Progenitor cell of endocrine pancreas (in vitro differentiated cells): Measurements from ENCODE around the gene COL11A2. TPM values are rescaled to one million over a fixed set of nuclear protein-coding genes. Genes with fewer than 3 reads are reported as not detected.

ENCODE experiments used
- DNase-seq: peaks from one replicate; pipeline ENCODE4 v3.0.0; 2021; ENCODE audit warnings: low spot score; ENCODE audit not compliant: unreplicated experiment
- H3K27ac Mint-ChIP-seq: 2 replicates; pipeline ENCODE4 v1.8.0; 2021; ENCODE audit warnings: mild to moderate bottlenecking, moderate library complexity, mixed read lengths
- H3K27me3 Mint-ChIP-seq: 2 replicates; pipeline ENCODE4 v1.8.0; 2021; ENCODE audit warnings: mixed read lengths
- H3K36me3 Mint-ChIP-seq: 2 replicates; pipeline ENCODE4 v1.8.0; 2022; ENCODE audit warnings: mixed read lengths; ENCODE audit not compliant: insufficient read depth
- H3K4me1 Mint-ChIP-seq: 2 replicates; pipeline ENCODE4 v1.8.0; 2021; ENCODE audit warnings: low read depth, mixed read lengths
- H3K4me3 Mint-ChIP-seq: 2 replicates; pipeline ENCODE4 v1.8.0; 2021; ENCODE audit warnings: low read depth, mild to moderate bottlenecking, moderate library complexity, mixed read lengths
- H3K9me3 Mint-ChIP-seq: 2 replicates; pipeline ENCODE4 v1.8.0; 2021; ENCODE audit warnings: low read depth, mixed read lengths
- total RNA-seq: library from RNA; stranded (reverse); gene quantifications from 2 replicates; pipeline ENCODE4 v1.2.1, GENCODE V29; 2021
- TF ChIP-seq, protein P1 (sequence below): fragments of 200-600 bp; sonication (generic); IDR thresholded peaks from one replicate; pipeline ENCODE4 v1.5.0; 2021; ENCODE audit warnings: antibody characterized with exemption, mild to moderate bottlenecking; ENCODE audit not compliant: unreplicated experiment

The COL11A2 gene
- total RNA-seq, 1 donor from 2014 or later = 4.3 TPM

DNA sequence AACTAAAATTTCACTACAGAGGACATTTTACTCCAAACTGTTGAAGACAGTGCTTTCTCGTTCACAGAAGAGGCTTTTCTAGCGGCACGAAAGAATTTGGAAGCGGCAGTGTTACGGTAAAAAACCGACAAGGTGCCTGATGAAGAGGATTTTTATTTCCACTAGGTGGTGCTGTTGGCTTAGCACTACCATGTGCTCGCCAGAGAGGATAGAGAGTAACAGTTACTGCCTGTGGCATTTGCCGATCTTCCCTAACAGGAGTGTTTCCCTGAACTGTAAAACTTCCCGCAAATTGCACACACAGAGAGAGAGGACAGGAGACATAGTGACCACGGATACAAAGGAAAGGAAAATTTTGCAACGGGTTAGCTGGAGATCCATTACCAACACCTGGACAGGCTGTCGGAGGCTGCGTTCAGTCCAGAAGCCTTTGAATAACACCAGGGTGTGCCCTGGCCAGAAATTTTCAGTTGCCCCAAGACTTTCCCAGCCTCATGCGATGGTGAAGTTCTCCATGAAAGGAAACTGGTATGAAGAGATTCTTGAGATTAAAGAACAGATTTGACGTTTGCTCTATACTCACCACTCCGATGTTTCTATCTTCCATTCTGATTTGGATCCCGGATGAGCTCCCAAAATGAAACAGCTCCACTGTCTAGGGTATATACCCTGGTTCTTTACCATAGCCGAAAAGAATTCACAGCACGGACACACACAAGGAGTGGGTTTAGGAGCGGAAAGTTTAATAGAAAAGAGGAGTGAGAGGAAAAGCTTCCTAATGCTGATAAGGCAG, 68.3 kb downstream of the COL11A2 start:
- DNase-seq = no peak
- Mint-ChIP-seq H3K36me3 (peaks cover 4% of the 10 kb centered on the region), H3K27me3 (peaks cover 8% of the 10 kb centered on the region), H3K4me3 (no peak overlapping the region), H3K4me1 (peaks cover 26% of the 10 kb centered on the region), H3K9me3 (peaks cover 9% of the 10 kb centered on the region), H3K27ac (peak overlapping the region; percentile 7)
- TF ChIP-seq, protein P1, sequence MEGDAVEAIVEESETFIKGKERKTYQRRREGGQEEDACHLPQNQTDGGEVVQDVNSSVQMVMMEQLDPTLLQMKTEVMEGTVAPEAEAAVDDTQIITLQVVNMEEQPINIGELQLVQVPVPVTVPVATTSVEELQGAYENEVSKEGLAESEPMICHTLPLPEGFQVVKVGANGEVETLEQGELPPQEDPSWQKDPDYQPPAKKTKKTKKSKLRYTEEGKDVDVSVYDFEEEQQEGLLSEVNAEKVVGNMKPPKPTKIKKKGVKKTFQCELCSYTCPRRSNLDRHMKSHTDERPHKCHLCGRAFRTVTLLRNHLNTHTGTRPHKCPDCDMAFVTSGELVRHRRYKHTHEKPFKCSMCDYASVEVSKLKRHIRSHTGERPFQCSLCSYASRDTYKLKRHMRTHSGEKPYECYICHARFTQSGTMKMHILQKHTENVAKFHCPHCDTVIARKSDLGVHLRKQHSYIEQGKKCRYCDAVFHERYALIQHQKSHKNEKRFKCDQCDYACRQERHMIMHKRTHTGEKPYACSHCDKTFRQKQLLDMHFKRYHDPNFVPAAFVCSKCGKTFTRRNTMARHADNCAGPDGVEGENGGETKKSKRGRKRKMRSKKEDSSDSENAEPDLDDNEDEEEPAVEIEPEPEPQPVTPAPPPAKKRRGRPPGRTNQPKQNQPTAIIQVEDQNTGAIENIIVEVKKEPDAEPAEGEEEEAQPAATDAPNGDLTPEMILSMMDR = peak; percentile 57

DNA sequence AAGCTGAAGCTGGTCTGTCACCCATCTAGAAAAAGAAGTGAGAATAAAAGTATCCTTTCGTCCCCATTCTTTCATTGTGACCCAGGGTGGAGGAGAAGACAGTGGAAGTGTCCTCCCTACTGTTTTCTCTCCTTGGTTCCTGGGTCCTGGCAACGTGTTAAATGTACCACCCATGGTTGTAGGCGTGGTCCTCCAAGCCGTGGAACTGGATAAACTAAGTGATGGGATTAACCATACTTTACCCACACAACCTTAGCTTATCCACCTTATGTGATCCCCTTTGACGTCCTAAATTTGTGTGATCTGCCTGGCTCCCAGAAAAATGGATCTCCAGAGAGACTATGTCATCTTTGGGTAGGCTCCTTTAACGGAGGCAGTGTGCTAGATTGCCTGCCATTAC, 69.1 kb downstream of the COL11A2 start:
- DNase-seq = no peak
- peaks cover 4% of the 10 kb centered on the region for H3K36me3 Mint-ChIP-seq
- H3K4me1 Mint-ChIP-seq = peaks cover 28% of the 10 kb centered on the region
- TF ChIP-seq, protein P1 = no peak
- H3K27ac Mint-ChIP-seq = peak overlapping the region; percentile 93
- H3K4me3 Mint-ChIP-seq = no peak overlapping the region
- peaks cover 9% of the 10 kb centered on the region for H3K9me3 Mint-ChIP-seq
- H3K27me3 Mint-ChIP-seq = peaks cover 7% of the 10 kb centered on the region

DNA sequence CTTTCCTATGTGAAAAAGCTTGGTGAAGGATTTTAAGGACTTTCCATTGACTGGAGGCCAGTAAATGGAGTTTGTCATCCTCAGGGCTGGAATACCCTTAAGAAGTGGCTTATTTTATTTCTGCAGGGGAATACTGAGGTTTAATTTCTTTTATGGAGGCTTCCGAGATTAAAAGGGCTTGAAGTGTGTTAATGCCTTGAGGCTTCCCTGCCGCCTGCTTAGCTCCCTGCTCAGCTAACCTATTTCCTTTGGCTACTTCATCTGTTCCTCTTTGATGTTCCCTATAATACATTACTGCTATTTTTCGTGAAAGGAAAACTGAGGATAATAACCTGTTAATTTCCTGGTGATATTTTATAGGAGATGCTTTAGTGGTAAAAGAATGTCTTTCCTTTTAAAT, 72.3 kb downstream of the COL11A2 start:
- no peak overlapping the region for H3K27ac Mint-ChIP-seq
- H3K9me3 Mint-ChIP-seq = peaks cover 9% of the 10 kb centered on the region
- peaks cover 37% of the 10 kb centered on the region for H3K4me1 Mint-ChIP-seq
- TF ChIP-seq, protein P1 = no peak
- peaks cover 38% of the 10 kb centered on the region for H3K27me3 Mint-ChIP-seq
- H3K36me3 Mint-ChIP-seq = peaks cover 4% of the 10 kb centered on the region
- H3K4me3 Mint-ChIP-seq = no peak overlapping the region
- DNase-seq = no peak

DNA sequence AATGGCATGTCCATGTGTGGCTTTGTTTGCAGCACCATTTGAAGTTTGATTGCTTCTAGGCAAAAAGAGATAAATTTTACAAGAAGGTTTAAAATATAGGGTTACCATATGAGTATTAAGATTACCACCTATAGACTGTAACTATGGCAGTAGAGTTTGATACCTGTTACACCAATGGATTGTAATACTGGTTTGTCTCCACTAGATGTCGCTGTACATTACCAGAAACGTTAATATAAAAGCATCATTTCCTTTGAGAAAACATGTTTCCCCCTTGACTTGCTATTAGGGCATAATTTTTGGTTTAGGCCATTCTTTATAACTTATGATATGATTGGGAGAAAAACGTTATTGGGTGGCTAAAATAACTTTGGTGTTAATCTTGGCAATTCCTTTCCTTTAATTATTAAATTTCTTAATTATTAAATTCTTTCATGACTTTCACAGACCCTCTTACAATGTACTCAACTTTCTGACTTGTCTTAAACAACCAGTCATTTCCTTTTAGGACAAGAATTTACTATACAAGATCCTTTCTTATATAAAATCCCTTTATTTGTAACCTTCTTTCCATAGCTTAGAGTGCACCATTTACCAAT, 73.6 kb downstream of the COL11A2 start:
- Mint-ChIP-seq H3K9me3 (peaks cover 2% of the 10 kb centered on the region), H3K4me1 (peaks cover 37% of the 10 kb centered on the region), H3K36me3 (peaks cover under 1% of the 10 kb centered on the region), H3K27me3 (peaks cover 51% of the 10 kb centered on the region), H3K27ac (no peak overlapping the region), H3K4me3 (no peak overlapping the region)
- TF ChIP-seq, protein P1 = peak; percentile 85
- DNase-seq = no peak

DNA sequence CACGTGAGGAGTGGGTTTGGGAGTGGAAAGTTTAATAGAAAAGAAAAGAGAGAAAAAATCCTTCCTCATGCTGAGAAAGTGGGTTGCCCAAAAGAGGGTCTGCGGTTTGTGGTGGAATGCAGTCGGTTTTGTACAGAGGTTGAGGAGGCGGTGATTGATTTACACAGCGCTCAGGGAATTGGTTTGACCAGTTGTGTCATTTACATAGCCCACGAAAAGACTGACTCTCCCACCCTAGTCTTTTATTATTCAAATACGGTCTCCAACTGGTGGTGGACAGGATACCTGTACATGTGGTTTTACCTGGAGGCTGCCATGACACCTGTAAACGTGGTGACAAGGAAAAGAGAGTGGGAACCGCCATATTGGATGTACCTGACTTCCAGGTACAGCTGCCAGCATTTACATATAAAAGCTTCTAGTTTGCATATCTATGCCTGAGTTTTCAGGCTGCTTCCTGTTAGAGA, 74.4 kb downstream of the COL11A2 start:
- Mint-ChIP-seq H3K4me1 (peaks cover 36% of the 10 kb centered on the region), H3K4me3 (peak overlapping the region; percentile 44), H3K9me3 (no peaks in the 10 kb centered on the region), H3K36me3 (no peaks in the 10 kb centered on the region), H3K27me3 (peaks cover 56% of the 10 kb centered on the region), H3K27ac (no peak overlapping the region)
- DNase-seq = no peak
- TF ChIP-seq, protein P1 = no peak
